NCI-H1105 treated with DMSO at 0.1 percent for 48 hours (cell line): ENCODE measurements around the gene ZBTB42.

Source experiments
- DNase-seq: peaks from one replicate; lab custom pipeline; 2025; lab: John Stamatoyannopoulos, UW

Gene ZBTB42

DNA sequence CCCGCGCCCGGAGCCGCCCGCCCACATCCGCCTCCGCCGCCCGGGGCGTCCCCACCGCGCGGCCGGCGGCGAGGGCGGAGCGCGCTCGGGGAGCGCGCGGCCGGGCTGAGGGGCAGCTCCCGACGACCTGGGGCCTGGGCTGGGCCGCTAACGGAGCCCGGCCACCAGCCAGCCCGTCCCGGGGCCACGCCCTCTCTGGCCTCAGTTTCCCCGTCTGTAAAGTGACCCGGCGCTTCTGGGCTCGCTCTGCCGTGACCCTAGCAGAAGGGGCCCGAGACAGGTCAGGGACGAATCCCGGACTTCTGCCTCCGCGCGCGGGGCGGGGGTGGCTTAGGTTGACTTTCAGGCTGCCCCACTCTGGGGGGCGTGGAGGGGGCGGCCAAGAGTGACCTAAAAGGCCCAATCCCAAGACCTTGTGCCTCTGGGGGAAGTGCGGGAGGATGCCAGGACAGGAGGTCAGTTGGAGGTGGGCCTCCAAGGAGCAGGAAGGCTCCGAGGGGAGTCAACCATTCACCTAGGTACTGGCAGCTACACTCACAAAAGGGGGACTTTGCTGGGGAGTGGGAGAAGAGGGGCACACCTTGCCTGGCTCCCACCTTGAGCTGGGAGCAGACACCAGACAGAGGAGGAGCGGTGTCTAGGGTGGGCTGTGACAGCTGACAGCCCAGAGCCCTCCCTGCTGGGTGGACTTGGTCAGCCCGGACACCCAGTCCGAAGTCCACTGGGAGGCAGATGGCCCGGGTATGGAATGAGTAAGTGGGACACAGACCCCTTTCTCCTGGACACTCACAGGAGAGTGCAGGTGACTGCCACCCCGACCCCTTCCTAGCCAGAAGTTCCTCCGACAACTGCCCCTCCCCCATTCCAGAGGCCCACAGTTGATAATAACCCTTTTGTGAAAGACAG is 4.9 kb upstream of the ZBTB42 start:
- DNase-seq: no peak

DNA sequence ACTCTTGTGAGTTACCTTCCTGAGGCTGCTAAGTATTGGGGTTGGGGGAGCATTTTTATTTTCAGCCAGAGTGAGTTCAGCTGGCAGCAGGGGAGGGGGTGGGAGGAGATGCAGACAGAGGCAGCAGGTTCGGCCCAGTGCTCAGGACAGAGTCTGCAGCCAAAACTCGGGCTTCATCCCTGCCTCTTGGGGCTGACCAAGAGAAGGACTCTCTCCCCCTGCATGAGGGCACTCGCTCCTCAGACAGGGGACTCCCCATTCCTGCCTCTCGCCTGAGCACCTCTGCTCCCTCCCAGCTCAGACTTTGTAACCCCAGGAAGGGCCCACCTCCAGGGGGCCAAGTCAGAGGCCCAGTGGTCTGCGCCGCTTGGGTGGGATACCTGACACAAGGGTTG is 4.2 kb upstream of the ZBTB42 start:
- DNase-seq: no peak

DNA sequence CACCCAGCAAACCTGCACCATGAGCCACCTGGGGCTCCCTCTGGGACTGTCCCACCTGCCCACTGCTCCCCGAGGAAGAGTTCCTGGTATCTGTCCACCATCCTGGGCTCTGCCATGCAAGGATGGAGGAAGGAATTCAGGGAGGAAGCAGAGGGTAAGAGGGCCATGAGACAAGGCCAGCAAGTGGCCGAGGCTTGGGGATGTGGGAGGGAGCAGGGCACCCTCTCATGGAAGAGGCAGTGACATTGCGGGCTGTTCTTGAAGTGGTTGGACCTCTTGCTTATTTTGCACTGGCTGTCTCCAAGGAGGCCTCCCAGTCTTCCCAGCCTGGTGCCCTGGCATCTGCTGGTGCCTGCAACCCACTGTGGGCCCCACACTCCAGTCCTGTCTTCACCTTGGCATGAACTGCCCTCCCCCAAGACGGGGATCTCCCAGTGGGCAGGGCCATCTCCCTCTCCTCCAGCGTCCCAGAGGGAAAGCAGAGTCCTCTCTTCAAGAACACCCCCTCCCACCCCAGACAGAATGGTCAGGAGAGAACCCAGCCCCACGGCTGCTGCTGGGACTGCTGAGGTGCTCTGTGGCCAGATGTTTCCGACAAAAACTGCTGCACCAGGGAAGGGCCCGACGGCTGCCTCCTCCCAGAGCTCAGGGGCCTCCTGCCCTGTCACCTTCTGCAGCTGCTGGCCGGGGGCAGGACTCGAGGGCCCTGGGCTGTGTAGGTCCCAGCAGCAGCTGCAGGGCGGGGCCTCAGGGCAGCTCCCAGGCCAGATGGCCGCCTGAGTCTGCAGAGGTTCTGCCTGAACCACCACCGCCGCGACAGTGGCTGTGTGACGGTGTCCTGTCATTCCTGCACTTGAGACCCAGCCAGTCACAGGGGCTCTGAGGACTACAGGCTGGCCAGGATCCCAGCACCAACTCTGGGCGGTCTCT is 3.5 kb upstream of the ZBTB42 start:
- no peak for DNase-seq

DNA sequence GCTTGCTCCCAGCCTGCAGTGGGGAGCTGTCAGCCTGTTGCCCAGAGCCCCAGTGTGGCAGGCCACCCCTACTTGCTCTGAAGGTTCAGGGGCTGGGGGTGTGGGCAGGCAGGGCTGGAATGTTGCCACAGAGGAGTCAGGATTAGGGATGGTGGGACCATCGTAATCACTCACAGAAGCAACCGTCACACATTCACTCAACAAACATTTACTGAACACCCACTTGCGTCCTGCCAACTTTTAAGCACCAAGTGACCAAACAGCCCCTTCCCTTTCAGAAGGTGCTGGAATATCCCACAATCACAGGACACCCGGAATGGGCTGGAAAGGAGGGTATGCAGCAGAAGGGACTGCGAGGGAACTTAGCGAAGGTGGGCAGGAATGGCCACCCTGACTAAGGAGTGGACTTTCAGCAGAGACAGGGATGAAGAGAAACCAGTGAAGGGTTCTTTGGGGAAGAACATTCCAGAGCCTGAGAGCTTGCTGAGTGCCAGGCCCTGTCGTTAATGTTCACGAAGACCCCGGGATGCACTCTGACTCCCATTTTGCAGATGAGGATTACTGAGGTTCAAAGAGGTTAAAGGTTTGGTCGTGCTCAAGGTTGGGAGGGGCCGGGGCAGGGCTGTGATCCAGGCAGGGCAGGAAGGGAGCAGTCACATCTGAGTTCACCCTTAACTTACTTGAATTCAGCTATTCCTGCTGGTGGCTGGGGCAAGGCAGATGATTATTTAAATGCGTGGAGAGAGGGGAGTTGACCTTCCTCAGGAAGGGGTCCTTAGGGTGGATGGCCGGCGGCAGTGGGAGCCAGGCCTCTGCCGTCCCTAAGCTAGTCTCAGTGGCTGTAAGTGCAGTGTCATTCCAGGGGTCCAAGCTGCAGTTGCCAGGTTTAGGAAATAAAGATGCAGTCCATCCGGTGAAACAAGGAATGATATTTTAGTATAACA is 2.3 kb upstream of the ZBTB42 start:
- DNase-seq: no peak

DNA sequence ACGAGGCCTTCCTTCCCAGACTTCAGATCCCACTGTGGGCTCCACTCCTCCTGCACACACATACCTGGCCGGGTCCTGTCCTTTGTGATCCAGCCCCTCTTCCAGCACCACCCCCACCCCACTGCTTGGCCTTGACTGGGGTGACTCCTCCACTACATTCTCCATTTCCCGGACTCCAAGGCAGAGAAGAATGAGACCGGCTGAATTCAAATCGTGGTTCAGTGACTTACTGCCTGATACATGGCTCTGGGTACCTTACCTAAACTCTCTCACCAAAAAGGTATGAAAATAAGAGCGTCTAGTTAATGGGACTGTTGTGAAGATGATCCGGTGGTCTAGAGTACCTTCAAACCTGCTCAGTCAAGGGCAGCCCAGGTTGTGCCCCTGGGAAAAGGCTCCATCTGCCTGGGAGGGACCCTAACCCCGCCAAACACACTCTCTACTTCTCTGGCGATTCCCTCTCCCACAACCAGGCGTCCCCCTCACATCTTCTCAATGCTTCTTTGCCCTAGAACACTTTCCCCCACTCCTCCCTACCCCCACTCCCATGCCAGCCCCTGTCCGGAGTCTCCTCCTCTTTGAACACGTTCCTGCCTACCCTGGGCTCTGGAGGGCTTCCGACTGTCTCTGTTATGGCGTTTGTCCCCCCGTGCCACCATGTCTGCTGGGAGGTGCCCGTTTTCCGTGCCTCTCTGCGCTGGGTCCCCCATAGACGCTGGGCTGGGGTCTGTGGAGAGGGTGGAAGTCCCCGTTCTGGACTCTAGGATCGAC is 1.5 kb upstream of the ZBTB42 start:
- DNase-seq: no peak

DNA sequence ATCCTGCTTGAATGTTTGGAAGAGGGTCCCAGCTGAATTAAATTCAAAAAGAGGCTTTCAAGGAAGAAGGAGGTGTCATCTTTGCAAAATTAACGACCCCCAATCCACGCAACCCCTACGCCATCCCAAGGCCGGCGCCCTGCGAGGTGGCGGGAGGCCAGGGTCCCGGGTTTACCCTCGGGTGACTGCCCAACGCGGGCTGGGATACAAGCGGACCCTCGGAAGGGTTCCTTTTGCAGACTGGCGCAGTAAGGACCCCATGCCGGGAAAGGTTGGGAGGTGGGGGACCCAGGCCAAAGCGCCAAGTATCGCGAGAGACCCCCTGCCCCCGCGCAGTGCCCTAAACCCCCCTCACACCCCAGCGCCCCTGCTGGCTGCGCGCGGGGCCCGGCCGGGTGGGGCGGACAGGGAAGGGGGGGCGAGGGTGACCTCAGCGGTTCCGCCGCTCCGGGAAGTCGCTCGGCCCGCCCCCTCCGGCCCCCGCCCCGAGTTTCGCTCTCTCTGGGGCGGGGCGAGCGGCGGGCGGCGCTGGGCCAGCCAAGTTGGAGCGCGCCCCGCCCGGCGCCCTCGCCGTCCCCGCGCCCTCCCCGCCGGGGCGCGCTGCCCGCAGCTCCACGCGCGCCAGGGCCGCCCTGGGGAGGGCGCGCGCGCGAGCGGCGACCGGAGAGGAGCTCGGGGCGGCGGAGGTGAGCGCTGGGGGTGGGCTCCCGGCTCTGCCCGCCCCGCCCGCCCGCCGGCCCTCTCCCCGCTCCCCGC is 708 bp upstream of the ZBTB42 start:
- DNase-seq: no peak

DNA sequence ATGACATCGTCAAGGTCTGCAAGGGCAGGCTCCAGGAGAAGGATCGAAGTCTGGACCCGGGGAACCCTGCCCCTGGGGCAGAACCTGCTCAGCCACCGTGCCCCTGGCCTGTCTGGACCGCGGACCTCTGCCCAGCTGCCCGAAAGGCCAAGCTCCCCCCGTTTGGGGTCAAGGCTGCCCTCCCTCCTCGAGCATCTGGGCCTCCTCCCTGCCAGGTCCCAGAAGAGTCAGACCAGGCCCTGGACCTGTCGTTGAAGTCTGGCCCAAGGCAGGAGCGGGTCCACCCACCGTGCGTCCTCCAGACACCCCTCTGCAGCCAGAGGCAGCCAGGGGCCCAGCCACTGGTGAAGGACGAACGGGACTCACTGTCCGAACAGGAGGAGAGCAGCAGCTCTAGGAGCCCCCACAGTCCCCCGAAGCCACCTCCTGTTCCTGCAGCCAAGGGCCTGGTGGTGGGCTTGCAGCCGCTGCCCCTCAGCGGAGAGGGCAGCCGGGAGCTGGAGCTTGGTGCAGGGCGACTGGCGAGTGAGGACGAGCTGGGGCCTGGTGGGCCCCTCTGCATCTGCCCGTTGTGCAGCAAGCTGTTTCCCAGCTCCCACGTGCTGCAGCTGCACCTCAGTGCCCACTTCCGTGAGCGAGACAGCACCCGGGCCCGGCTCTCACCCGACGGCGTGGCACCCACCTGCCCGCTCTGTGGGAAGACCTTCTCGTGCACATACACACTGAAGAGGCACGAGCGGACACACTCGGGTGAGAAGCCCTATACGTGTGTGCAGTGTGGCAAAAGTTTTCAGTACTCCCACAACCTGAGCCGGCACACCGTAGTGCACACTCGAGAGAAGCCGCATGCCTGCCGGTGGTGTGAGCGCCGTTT is 856 bp downstream of the ZBTB42 start:
- DNase-seq: no peak

DNA sequence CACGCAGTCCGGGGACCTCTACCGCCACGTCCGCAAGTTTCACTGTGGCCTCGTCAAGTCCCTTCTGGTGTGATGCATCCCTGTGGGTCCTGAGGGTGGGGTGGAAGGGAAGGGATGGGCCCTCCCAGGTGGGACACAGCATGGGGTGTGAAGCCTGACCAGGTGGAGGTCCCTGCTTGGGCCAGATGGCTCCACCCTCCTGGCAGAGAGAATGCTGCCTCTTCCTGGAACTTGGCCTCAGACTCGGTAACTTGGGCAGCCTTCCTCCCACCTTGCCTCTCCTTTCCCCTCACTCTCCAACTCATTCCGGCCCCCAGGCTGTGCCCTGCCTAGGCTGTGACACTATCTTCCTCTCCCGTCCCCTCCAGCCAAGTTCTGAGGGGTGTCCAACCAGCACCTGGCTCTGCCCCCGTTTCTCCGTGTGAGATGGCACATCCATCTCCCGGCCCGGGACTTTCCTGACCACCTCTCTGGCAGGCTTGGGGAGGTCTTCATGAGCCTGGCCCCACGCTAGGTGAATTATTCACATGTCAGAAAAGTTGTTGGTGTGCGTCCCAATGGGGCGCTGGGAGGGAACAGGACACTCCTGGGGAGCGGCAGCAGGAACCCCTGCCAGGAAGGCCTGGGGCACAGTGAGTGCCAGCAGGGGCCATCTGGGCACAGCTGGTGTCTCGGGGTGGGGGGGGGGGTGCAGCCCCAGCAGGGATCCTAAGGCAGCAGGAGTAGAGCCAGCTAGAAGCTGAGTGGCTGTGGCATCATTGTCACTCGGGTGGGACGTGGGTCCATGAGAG is 1.7 kb downstream of the ZBTB42 start:
- DNase-seq: no peak

DNA sequence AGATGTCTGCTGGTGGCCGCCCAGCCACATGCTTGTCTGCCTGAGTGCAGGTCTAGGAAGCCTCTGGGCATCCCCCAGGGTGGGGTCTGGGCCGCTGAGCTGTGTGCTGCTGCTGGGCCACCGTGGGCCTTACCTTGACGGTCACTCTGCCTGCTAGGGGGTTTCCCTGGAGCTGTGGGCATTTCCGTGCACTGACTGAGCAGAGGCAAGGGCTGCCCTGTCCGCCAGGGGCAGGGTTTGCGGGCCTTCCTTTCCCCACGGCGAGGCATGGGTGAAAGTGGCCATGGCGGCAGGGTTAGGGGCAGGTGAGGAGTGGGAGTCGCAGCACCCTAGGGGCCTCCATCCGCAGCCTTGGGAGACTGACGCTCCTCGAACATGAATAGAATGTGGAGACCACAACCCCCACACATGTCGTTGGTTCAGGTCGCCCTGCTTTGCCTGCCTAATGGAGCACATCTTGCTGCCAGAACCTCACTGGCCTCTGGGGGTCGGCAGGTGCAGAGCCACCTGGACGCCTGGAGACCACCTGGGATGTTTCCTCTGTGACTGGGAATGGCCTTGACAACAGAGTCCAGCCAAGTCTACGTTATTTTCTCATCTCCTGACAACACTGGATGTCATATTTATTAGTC is 2.5 kb downstream of the ZBTB42 start:
- DNase-seq: no peak

DNA sequence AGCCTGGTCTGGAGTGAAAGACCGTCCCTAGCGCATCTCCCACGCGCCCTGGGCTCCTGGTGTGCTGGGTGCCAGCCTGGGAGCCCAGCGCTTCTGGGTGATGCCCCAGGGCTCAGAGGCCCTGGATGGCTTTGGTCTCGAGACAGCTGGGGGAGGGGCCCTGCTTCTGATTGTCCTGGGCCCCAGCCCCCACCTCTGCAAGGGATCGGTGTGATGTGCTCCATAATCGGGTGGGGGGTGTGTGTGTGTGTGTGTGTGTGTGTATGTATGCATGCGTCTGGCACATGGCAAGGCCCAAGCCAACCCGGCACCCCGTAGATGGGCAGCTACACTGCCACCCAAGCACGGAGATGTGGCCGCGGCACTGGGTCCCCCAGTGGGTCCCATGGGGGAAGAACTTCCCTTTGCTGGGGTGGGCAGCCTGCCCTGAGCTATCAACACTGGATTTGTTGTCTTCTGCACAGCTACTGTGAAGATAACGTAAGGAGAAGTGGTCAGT is 3.1 kb downstream of the ZBTB42 start:
- DNase-seq: no peak

DNA sequence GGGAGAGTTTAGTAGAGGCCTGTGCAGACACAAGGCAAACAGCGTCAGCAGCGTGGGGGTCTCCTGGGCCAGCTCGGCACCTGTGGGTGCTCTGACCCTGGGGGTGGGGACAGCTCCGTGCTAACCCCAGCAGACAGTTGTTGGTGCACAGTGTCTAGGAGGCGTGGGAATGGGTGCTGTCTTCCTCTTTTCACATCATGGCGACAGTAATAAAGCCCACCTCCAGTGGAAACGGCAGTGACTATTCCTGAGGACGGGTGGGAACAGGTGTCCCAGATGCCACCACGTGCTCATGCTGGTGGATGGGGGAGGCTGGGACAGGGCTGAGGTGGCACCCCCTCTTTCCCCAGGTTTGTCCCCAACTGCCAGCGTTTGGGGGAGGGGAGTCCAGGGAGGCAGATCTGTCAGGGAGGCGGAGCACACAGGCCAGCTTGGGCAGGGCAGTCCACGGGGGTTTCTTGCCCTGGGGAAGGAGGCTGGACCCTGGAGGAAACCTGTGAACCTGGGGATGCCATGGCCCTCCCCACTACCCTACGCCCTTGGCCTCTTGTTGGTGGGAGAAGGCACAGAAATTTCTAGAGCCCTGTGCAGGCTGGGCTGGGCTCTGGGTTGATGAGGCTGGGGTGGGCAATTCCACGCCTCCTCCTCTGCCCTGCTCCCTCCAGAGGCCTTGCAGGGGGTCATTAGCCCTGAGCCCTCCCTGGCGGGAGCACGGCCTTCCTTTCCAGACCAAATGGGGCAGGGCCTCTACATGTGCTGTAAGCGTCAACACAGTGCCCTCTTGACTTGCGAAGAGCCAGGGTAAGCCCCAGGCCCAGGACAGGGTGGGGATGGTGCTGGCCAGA is 3.8 kb downstream of the ZBTB42 start:
- no peak for DNase-seq

DNA sequence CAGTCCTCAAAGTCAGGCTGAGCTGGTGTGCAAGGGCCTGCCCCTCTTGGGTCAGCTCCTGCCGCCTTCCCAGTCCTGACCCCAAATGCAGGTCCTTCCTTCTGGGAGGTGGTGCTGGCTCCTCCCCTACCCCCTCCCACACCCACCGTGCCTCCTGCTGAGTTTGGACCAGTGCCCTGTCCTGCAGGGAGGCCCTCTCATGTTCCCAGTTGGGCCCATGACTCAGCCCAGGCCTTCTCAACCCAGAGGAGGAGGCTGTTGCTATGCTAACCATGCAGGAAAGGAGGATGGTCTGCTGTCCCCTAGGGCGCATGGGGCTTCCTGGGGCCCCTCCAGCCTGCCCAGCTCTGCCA is 4.4 kb downstream of the ZBTB42 start:
- DNase-seq: no peak

DNA sequence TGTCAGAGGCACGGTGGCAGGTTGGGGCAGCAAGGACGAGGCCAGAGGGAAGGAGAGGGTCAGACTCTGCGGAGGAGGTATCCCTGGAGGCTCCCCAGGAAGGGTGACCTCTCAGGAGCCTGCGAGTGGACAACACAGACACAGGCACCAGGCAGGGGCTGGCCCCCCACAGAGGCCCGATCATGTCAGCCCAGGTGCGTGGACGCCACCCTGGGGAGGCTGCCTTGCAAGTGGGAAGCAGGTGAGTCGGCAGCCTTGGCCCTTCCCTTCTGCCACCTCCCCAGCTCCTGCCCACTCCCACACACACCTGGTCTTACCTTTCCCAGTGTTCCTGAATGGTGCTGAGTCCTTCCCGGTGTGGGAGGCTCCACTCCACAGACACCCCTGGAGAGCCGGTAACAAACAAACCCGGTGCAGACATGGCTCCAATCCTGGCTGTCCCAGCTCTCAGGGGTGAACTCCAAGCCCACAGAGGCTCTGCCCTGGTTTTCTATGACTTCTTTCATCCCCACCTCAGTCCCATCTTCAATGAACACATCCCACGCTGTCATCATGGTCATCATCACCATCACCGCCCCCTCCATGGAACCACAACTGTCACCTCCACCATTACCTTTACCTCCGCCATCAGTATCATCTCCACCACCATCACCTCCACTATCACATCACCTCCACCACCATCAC is 5.2 kb downstream of the ZBTB42 start:
- no peak for DNase-seq

DNA sequence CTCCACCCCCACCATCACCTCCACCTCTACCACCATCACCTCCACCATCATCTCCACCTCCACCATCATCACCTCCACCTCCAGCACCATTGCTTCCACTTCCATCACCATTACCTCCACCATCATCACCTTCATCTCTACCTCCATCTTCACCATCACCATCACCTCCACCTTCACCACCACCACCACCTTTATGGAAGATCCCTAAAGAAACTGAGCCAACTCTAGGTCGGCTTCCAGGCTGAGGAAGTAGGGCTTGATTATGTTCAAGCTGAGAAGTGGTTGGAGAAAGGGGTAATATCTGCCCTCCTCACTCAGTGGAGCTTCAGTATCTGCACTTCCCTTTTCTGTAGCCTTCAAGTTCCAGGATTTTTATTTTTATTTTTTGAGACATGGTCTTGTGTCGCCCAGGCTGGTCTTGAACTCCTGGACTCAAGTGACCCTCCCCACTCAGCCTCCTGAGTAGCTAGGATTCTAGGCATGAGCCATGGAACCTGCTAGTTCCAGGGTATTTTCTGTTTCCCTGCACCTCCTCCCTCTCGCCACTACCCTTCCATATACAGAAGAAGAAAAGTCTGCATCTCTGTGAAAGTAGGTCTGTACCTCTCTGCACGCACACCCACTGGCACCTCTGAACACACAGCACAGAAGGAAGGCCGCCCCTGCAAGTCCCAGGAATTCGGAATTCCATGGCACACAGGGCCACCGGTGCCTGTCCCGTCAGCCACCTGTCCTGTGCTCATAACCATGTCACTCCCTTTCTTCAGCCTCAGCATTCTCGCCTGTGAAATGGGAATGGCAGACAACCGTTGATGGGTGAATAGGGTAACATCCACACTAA is 5.9 kb downstream of the ZBTB42 start:
- DNase-seq: no peak

DNA sequence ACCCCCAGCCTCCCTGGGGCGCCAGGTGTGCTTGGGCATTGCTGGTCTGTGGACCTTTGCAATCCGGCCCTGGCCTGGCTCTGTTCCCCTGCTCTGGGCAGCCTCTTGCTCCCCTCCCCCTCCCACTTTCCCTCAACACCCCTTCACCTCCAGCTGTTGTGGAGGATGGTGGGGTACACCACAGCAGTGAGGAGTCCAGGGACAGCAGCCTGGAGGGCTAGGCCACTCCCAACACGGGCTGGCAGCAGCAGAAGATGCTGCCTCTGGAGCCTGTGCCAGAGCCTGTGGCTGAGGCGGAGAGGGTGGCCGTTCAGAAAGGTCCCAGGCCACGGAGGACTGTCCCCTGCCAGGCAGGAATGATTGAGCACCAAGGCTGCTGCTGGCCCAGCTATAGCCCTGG is 7.6 kb downstream of the ZBTB42 start:
- DNase-seq: no peak
